NCI-H2081 (cell line): ENCODE data around the gene VMP1.
"Not testable (repeated sequence)": the region's sequence is repeated elsewhere in the genome, so short reads cannot be mapped to it uniquely, and the experiment has no call there.

Source experiments
- DNase-seq, 2 experiments: peaks; one replicate each; lab custom pipeline; 2025; lab: John Stamatoyannopoulos, UW

The VMP1 gene

GRCh38 chr17:59812139-59812538 is 104.7 kb downstream of the VMP1 start:
- DNase-seq: no peak

- DNase-seq: no peak
These were observed 106.8 kb downstream of the VMP1 start for GRCh38 chr17:59814276-59814675.

- DNase-seq: no peak
These were observed 107.2 kb downstream of the VMP1 start for GRCh38 chr17:59814685-59815084.

GRCh38 chr17:59815965-59816364 is 108.5 kb downstream of the VMP1 start:
- no peak for DNase-seq

- DNase-seq: no peak
These were observed 118.3 kb downstream of the VMP1 start for GRCh38 chr17:59825533-59826322.

- no peak for DNase-seq
These were observed 119.4 kb downstream of the VMP1 start for GRCh38 chr17:59826706-59827453.

GRCh38 chr17:59827721-59828477 is 120.4 kb downstream of the VMP1 start:
- no peak for DNase-seq

GRCh38 chr17:59828478-59828760 is 121.0 kb downstream of the VMP1 start:
- DNase-seq: no peak

GRCh38 chr17:59828819-59829216 is 121.4 kb downstream of the VMP1 start:
- not testable (repeated sequence) for DNase-seq

GRCh38 chr17:59829217-59830006 is 122.0 kb downstream of the VMP1 start:
- peak; percentile 94 to 97 for DNase-seq

- peak in 1 of 2 experiments; percentile 46 for DNase-seq
These were observed 122.7 kb downstream of the VMP1 start for GRCh38 chr17:59830007-59830630.

GRCh38 chr17:59830846-59831486 is 123.5 kb downstream of the VMP1 start:
- DNase-seq: no peak

GRCh38 chr17:59832883-59833379 is 125.5 kb downstream of the VMP1 start:
- DNase-seq: no peak

GRCh38 chr17:59837308-59838051 is 130.0 kb downstream of the VMP1 start:
- peak; percentile 96 to 98 for DNase-seq

- peak in 1 of 2 experiments; percentile 46 for DNase-seq
These were observed 130.8 kb downstream of the VMP1 start for GRCh38 chr17:59838052-59838916.

- no peak for DNase-seq
These were observed 132.3 kb downstream of the VMP1 start for GRCh38 chr17:59839651-59840328.

GRCh38 chr17:59840329-59841090 is 133.1 kb downstream of the VMP1 start:
- DNase-seq: no peak
